Small intestine (tissue), 7 donors: Measurements from ENCODE around the gene CCDC57. TPM values are rescaled to one million over a fixed set of nuclear protein-coding genes. Genes with fewer than 3 reads are reported as not detected.
A peak's percentile ranks its signal among the peaks of the same experiment; 100 is the strongest.

Experiments
- DNase-seq, 2 donors: peaks; one replicate each; pipeline versions ENCODE4 v3.0.0 to v3.0.0-alpha.2; 2013
- FAIRE-seq: peaks from 2 replicates; lab custom pipeline; 2012; peaks lifted over from hg19 to GRCh38; lab: Jason Lieb, UNC
- H3K27ac ChIP-seq, 3 donors: one replicate each; pipeline ENCODE4 v1.5.1; 2013; ENCODE audit warnings: low read length in 2 of 3, mild to moderate bottlenecking in 2 of 3, control low read depth in 1 of 3, inconsistent platforms in 1 of 3, low read depth in 1 of 3, moderate library complexity in 1 of 3
- H3K27me3 ChIP-seq, 3 donors: one replicate each; pipeline ENCODE4 v1.6.1; 2013; ENCODE audit warnings: low read length in 3 of 3, inconsistent platforms in 1 of 3; ENCODE audit not compliant: control insufficient read depth in 3 of 3, insufficient read depth in 3 of 3
- H3K36me3 ChIP-seq, 3 donors: one replicate each; pipeline ENCODE4 v1.6.1; 2013; ENCODE audit warnings: low read length in 3 of 3, inconsistent platforms in 1 of 3, low read depth in 1 of 3, mild to moderate bottlenecking in 1 of 3, moderate library complexity in 1 of 3; ENCODE audit not compliant: control insufficient read depth in 3 of 3, insufficient read depth in 2 of 3
- H3K4me1 ChIP-seq, 3 donors: one replicate each; pipeline ENCODE4 v1.6.1; 2013; ENCODE audit warnings: low read length in 2 of 3, inconsistent platforms in 1 of 3, low read depth in 1 of 3, mild to moderate bottlenecking in 1 of 3, moderate library complexity in 1 of 3; ENCODE audit not compliant: control insufficient read depth in 3 of 3, insufficient read depth in 2 of 3
- H3K4me3 ChIP-seq, 3 donors: one replicate each; pipeline ENCODE4 v1.5.1; 2013; ENCODE audit warnings: low read length in 3 of 3, control low read depth in 1 of 3, inconsistent platforms in 1 of 3, low read depth in 1 of 3, mild to moderate bottlenecking in 1 of 3, moderate library complexity in 1 of 3
- H3K9me3 ChIP-seq, 2 donors: one replicate each; pipeline ENCODE4 v1.6.1; 2013; ENCODE audit warnings: low read depth in 1 of 2, low read length in 1 of 2; ENCODE audit not compliant: control insufficient read depth in 2 of 2, insufficient read depth in 1 of 2
- WGBS, 3 donors: extraction: QIAGEN DNeasy Blood & Tissue Kit; methylation state at CpG; one replicate each; pipeline ENCODE4 v1.1.7; 2013; 5-methylcytosine and 5-hydroxymethylcytosine counted together
- polyA plus RNA-seq, 4 donors: library from polyadenylated mRNA; stranded (reverse) in 3 of 4; unstranded in 1 of 4; fragments of 200-250 nt in 3 of 4; fragments of 120-200 nt in 1 of 4; gene quantifications; one replicate each; pipeline versions ENCODE4 v1.2.1 to v1.2.3, GENCODE V29; 2013
- donor health status: healthy with polysubstance abuse.
- donor health status: control.
- donor health status: control.
- donor health status: Bipolar disorder and iron deficiency.
- donor health status: healthy.

The CCDC57 gene
- polyA plus RNA-seq, 4 donors, result 36.7 to 97.3 (median 44.6) TPM

DNA sequence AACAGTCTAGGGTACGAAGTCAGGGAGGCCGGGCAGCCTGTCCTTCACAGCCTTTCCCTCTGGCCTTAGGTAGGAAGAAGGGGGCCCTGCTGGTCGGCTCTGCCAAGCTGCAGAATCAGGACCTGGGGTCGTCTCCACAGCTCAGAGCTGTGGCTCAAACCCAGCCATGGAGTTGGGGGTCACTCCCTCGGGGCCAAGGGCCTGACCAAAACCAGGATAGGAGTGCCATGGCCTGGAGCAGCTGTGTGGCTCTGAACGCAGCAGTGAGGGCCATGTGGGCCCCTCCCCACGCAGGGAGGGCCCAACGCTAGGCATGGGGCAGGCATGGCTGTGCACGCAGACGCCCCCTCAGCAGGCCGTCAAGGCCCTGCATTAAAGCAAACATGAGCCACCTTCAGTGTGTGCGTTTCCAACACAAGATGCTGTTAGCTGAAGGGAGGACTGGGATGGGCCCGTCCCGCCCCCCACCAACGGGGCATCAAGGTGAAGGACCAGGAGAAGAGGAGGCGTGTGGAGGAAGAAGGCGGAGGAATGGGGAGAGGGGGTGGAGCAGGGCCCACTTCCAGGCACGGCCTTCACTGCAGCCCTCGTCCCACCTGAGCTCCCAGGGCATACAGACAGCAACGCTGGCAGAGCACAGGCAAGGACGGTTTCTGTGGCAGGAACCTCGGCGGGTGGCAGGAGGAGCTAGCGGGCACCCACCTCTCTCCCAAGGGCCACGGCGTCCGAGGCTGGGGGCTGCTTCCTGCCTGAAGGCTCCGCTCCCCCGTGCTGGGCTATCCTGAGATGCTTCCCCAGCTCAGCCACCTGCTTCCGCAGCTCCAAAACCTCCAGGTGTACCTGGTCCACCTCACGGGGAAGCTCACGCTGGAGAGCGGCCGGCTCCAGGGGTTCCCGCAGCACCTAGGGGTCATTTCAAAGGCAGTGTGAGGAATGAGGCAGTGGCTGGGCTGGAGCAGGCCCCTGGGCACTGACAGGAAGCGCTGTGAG, 55.3 kb downstream of the CCDC57 start:
- Histone ChIP-seq H3K27ac (no peak overlapping the region), H3K36me3 (peaks cover 0 to 84% (median 2%) of the 10 kb centered on the region in 3 donors), H3K9me3 (no peaks in the 10 kb centered on the region), H3K27me3 (no peaks in the 10 kb centered on the region), H3K4me3 (no peak overlapping the region), H3K4me1 (no peaks in the 10 kb centered on the region)
- WGBS, 3 donors, result 88 to 90% (median 89%) methylated on average over 35 to 36 of the region's 36 CpGs
- FAIRE-seq, result no peak
- DNase-seq, result no peak

GRCh38 chr17:82156284-82156925, 56.2 kb downstream of the CCDC57 start:
- Histone ChIP-seq H3K9me3 (no peaks in the 10 kb centered on the region), H3K27me3 (no peaks in the 10 kb centered on the region), H3K27ac (no peak overlapping the region), H3K36me3 (peaks cover 0 to 88% (median 0%) of the 10 kb centered on the region in 3 donors), H3K4me1 (no peaks in the 10 kb centered on the region), H3K4me3 (no peak overlapping the region)
- 92 to 97% (median 97%) methylated on average over 14 of the region's 14 CpGs for WGBS, 3 donors
- no peak for FAIRE-seq
- DNase-seq, result no peak

GRCh38 chr17:82155606-82156005, 57.0 kb downstream of the CCDC57 start:
- Histone ChIP-seq H3K36me3 (peaks cover 0 to 86% (median 0%) of the 10 kb centered on the region in 3 donors), H3K9me3 (no peaks in the 10 kb centered on the region), H3K4me1 (no peaks in the 10 kb centered on the region), H3K27me3 (no peaks in the 10 kb centered on the region), H3K27ac (no peak overlapping the region), H3K4me3 (no peak overlapping the region)
- no peak for DNase-seq
- WGBS, 3 donors, result 93 to 96% (median 95%) methylated on average over 9 of the region's 9 CpGs
- FAIRE-seq, result no peak

GRCh38 chr17:82154881-82155331, 57.7 kb downstream of the CCDC57 start:
- Histone ChIP-seq H3K4me1 (no peaks in the 10 kb centered on the region), H3K9me3 (no peaks in the 10 kb centered on the region), H3K27me3 (no peaks in the 10 kb centered on the region), H3K36me3 (peaks cover 0 to 80% (median 0%) of the 10 kb centered on the region in 3 donors), H3K4me3 (no peak overlapping the region), H3K27ac (no peak overlapping the region)
- no peak for FAIRE-seq
- 90 to 94% (median 92%) methylated on average over 27 of the region's 27 CpGs for WGBS, 3 donors
- DNase-seq, result no peak

DNA sequence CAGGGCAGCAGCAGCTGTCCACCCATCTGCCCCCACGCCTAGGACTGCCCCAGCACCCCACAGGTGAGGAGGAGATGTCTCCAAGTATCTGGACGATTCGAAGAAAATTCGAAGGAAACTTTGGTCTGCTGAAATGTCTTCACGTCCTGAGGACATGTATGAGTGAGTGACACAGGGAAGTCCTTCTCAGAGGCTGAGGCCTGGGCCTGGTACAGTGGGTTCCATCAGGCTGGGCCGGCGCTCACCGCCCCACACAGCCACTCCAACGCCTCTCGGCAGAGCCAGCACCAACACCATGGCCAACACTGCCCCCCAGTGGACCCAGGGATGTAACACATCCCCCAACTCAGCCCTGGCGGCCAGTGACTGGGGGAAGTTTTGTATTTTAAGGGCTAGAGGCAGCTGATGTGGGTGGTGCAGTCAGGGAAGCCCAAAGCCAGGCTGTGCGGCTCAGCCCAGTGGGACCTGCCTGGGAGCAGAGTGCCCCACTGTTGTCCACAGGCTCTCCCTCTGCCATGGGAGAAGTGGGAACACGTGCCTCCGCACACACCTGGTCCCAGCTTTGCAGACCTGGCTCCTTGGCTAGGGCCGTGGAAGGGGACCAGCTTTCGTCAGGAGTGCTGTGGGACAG, 58.8 kb downstream of the CCDC57 start:
- H3K27me3 ChIP-seq, result no peaks in the 10 kb centered on the region
- no peak for FAIRE-seq
- WGBS, 3 donors, result 53 to 59% (median 57%) methylated on average over 16 of the region's 16 CpGs
- no peaks in the 10 kb centered on the region for H3K4me1 ChIP-seq
- DNase-seq, result peak; percentile 73 to 79
- H3K27ac ChIP-seq, result no peak overlapping the region
- H3K4me3 ChIP-seq, result no peak overlapping the region
- peaks cover 0 to 77% (median 0%) of the 10 kb centered on the region in 3 donors for H3K36me3 ChIP-seq
- peaks cover 0 to 2% of the 10 kb centered on the region in 2 donors for H3K9me3 ChIP-seq

DNA sequence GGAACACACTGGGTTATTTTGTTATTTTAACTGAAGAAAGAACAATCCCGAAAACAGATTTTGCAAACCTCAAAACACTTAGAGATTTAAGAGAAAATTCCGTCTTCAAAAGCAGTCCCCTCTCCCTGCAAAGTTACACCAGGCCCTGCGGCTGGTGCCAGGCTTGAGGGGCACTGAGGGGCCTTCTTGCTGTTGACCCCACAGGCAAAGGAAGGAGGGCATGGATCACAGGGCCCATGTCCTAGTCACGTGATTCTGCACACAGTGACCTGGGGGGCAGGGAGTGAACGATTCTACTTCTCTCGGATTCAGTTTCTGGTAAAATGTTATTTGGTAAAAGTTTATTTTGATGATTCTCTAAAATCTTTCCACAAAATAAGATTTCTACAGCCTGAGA, 59.3 kb downstream of the CCDC57 start:
- H3K36me3 ChIP-seq, result peaks cover 0 to 74% (median 0%) of the 10 kb centered on the region in 3 donors
- FAIRE-seq (no peak), DNase-seq (no peak)
- 83 to 89% (median 87%) methylated on average over 6 of the region's 6 CpGs for WGBS, 3 donors
- no peaks in the 10 kb centered on the region for H3K4me1 ChIP-seq
- no peaks in the 10 kb centered on the region for H3K27me3 ChIP-seq
- no peak overlapping the region for H3K27ac ChIP-seq
- peaks cover 0 to 2% of the 10 kb centered on the region in 2 donors for H3K9me3 ChIP-seq
- H3K4me3 ChIP-seq, result no peak overlapping the region

DNA sequence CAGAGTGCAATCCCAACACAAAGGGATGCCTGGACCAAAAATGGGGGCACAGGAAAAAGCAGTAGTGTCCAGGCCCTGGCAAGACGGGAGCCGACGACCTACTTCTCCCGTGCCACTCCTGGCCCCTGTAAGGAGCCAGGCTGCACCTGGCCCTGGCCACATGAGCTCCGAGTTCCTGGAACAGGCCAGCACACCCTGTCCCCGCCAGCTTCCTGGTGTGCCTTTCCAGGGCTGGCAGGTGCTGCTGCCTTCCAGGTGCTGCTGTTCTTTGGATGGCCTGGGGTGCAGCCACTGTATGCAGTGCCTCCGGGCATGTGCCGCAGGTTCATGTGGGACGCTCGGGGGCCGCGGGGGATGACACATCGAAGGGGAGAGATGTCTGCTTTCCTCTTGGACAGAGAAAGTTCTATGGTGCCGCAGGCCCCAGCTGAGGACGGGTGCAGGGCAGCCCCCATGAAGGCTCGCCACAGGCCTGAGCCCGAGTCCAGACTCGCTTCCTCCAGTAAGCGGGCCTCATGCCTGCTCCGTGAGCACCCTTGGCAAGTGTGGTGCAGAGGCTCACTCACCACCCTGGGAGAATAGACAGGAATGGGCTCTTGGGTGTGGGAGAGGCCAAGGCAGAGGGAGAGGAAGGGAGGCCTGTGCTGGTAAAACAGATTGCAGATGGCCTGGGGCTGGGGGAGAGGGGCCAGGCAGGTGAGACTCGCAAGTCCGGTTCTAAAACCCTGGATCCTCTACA, 59.9 kb downstream of the CCDC57 start:
- Histone ChIP-seq H3K4me3 (no peak overlapping the region), H3K27ac (no peak overlapping the region), H3K27me3 (no peaks in the 10 kb centered on the region), H3K9me3 (peaks cover 0 to 2% of the 10 kb centered on the region in 2 donors), H3K4me1 (no peaks in the 10 kb centered on the region), H3K36me3 (peaks cover 0 to 69% (median 0%) of the 10 kb centered on the region in 3 donors)
- DNase-seq (peak in 1 of 2 donors; percentile 52), FAIRE-seq (no peak)
- WGBS, 3 donors, result 61 to 81% (median 62%) methylated on average over 22 of the region's 22 CpGs
